D721Med (cell line): ENCODE measurements around the gene NUDT9.
"Not testable (repeated sequence)": the region's sequence is repeated elsewhere in the genome, so short reads cannot be mapped to it uniquely, and the experiment has no call there.

Source experiments
- DNase-seq: peaks from one replicate; pipeline ENCODE4 v3.0.0; 2011; ENCODE audit warnings: low spot score; ENCODE audit not compliant: insufficient read length
- FAIRE-seq: peaks from 2 replicates; lab custom pipeline; 2011; peaks lifted over from hg19 to GRCh38; lab: Jason Lieb, UNC
- TF ChIP-seq, protein P1 (sequence below): IDR thresholded peaks from 2 replicates; pipeline ENCODE4 v1.5.1; 2012; ENCODE audit warnings: mild to moderate bottlenecking, control low read depth; ENCODE audit not compliant: insufficient read depth; ENCODE audit errors: missing control alignments

NUDT9 gene

DNA sequence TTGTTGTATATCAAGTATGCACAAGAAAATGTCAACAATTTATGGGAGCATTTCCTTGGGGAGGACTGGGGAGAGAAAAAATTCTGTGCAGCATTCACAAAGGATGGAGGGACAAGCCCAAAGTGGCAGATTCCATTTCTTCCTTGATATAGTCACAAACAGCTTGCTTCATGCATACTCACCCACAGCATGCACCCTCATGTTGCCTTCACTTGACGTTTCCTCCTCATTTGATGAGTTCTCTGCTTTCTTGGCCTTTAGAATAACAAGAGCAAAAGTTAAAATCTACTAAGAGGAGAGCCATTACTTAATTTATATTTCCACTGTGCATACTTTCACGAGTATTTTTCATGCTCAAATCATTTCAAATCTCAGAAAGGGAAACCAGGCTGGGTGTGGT, 69.1 kb downstream of the NUDT9 start:
- TF ChIP-seq, protein P1, sequence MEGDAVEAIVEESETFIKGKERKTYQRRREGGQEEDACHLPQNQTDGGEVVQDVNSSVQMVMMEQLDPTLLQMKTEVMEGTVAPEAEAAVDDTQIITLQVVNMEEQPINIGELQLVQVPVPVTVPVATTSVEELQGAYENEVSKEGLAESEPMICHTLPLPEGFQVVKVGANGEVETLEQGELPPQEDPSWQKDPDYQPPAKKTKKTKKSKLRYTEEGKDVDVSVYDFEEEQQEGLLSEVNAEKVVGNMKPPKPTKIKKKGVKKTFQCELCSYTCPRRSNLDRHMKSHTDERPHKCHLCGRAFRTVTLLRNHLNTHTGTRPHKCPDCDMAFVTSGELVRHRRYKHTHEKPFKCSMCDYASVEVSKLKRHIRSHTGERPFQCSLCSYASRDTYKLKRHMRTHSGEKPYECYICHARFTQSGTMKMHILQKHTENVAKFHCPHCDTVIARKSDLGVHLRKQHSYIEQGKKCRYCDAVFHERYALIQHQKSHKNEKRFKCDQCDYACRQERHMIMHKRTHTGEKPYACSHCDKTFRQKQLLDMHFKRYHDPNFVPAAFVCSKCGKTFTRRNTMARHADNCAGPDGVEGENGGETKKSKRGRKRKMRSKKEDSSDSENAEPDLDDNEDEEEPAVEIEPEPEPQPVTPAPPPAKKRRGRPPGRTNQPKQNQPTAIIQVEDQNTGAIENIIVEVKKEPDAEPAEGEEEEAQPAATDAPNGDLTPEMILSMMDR: no peak
- DNase-seq (no peak), FAIRE-seq (no peak)

DNA sequence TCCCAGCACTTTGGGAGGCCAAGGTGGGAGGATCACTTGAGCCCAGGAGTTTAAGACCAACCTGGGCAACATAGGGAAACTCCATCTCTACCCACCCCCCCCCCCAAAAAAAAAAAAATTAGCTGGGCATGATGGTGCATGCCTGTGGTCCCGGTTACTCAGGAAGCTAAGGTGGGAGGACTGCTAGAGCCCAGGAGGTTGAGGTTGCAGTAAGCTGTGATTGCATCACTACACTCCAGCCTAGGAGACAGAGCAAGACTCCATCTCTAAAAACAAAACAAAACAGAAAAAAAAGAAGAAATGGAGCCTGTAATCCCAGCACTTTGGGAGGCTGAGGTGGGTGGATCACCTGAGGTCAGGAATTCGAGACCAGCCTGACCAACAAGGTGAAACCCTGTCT, 69.5 kb downstream of the NUDT9 start:
- FAIRE-seq, DNase-seq: not testable (repeated sequence)

DNA sequence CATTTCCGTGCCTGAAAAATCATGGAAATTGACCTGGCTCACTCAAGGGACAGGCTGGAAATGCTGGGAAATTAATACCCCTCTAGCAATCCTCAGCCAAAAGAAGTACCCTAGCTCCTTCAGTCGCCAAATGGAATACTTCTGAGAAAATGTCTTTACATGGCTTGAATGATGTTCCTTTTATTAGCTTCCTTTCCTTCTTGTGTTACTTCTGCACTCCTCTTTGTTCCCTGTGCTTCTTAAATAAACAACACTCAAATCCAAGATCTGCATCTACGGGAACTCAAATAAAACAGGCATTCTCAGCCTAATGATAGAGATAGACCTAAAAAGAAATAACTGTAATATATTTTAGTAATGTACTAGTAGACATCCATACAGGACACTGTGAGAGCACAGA, 70.7 kb downstream of the NUDT9 start:
- no peak for FAIRE-seq
- TF ChIP-seq, protein P1: no peak
- no peak for DNase-seq

DNA sequence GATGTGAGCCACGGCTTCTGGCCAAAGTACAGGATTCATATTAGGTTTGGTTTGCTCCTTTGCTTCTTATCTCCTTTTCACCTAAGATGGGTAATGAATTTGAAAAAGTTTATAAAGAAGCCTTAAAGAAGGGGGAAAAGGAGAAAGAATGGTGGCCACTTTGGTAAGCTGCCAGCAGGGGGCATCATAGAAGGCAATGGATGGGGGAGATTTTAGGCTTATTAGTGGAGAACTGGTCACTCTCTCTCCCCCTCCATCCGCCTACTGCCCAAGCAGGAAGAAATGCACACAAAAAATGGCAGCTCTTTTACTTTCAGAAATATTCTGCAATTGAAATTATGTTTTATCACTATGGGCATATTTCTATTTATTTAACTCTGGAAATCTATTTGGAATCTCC, 74.8 kb downstream of the NUDT9 start:
- DNase-seq (no peak), FAIRE-seq (no peak)
- TF ChIP-seq, protein P1: peak; percentile 16

DNA sequence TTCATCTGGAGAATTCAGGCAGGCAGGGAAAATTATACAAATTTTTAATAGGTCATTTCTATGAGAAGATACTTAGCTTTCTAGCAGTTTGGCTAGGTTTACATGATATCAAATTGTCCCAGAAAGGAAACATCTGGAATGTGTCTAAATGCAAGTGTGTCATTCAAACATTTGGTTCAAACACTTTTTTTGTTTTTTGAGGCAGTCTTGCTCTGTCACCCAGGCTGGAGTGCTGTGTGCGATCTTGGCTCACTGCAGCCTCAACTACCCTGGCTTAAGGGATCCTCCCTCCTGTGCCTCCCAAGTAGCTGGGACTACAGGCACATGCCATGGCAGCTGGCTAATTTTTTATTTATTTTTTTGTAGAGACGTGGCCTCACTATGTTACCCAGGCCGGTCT, 75.2 kb downstream of the NUDT9 start:
- FAIRE-seq: no peak
- TF ChIP-seq, protein P1: no peak

DNA sequence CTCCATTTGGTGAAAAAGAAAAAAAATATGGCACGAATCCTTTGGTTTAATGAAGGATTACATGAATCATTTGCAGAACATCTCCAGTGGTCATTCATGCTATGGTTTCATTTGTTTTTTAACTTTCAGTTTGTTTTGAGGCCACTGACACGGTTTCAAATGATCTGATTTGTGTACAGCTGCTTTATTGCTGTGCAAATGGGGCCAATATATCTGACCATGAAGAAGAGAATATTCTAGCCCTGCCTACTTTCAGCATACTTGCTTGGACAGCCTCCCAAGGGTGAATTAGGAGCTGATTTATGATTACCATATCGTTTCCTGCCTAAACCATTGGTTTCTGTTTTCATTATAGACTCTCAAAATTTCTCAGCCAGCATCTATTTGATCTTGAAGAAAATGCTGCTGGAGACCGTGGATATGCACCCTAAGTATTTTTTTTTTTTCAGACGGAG, 76.1 kb downstream of the NUDT9 start:
- no peak for DNase-seq
- TF ChIP-seq, protein P1: no peak
- no peak for FAIRE-seq

More for the DNA sequence above, 75.2 kb downstream of the NUDT9 start:
- no peak for DNase-seq

DNA sequence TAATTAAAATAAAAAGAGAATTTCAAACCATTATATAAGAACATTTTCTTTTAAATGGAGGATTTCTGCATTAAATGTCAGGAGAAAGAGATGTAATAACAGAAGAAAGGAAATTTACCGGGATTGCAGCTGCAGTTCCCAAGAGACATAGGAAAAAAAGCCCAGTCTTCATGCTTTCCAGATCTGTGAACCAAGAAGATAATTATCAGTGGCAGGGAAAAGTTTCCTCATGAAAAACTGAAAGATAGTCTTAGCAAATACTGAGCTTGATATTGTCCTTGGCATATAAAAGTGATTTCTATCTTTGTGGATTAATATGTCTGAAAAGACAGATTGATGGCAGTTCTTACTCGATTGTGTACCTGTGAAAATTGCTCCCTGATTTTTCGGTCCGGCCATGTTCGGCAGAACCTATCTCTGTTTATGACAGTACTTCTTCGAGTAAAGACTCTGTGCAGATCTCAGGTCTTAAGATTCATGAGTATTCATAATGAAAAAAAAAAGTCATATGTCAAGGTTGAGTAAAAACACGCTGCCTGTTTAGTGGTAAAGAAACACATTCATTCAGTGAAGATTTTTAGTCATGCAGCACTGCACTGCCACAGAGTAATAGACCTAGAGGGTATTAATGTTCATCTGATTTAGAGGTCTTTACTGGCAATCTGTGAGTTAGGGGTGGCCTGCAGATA, 77.2 kb downstream of the NUDT9 start:
- no peak for DNase-seq
- no peak for FAIRE-seq
- TF ChIP-seq, protein P1: no peak
